ENCODE measurements around the gene SPATA13. TPM values are rescaled to one million over a fixed set of nuclear protein-coding genes. Genes with fewer than 3 reads are reported as not detected.

SPATA13 gene
- total RNA-seq, 1 experiment from 2014 or later, result 14.1 TPM

DNA sequence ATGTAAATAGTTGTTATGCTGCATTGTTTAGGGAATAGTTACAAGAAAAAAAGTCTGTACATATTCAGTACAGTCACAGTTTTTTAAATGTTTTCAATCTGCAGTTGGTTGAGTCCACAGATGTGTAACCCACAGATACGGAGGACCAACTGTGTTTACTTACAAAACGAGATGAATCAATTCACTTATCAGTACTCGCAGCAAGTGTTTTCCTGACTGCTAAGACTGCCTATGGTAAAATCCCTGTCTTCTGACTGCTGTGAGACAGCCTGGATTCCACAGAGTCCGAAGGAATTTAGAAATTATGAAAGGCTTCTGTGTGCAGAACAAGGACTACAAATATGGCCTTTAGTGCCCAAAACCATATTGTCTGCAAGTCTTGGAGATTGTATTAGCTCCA lies 103.1 kb downstream of the SPATA13 start:
- no peaks in the 10 kb centered on the region for H3K79me1 ChIP-seq (ENCODE audit: insufficient read depth, low read depth, low read length, poor library complexity, severe bottlenecking)
- no peak overlapping the region for H3K4me3 Mint-ChIP-seq
- H2AK5ac ChIP-seq (ENCODE audit: insufficient read length, low read length), result no peak overlapping the region
- no peak overlapping the region for H4K8ac ChIP-seq (replicated peaks; ENCODE audit: insufficient read length, low read depth, low read length)
- no peaks in the 10 kb centered on the region for H3K79me2 ChIP-seq (ENCODE audit: insufficient read depth, low read length)
- no peak overlapping the region for H2BK5ac ChIP-seq (ENCODE audit: insufficient read length, low read length)
- H3K23ac ChIP-seq (ENCODE audit: insufficient read length, low read depth, low read length), result no peak overlapping the region
- H3K56ac ChIP-seq (ENCODE audit: insufficient read length, low read depth, low read length), result no peak overlapping the region
- H3K36me3 Mint-ChIP-seq (ENCODE audit: insufficient read depth in 1 of 3, low read depth in 3 of 3), result peaks cover 0 to 2% (median 0%) of the 10 kb centered on the region in 3 experiments; a peak in 2 of 7 replicates
- no peaks in the 10 kb centered on the region for H3K9me3 Mint-ChIP-seq
- H3K4ac ChIP-seq (ENCODE audit: low read depth, low read length), result no peak overlapping the region
- H2BK15ac ChIP-seq (ENCODE audit: low read depth, low read length), result no peak overlapping the region
- H3K23me2 ChIP-seq (ENCODE audit: insufficient read length, low read depth, low read length, poor library complexity, severe bottlenecking), result no peaks in the 10 kb centered on the region
- no peaks in the 10 kb centered on the region for H4K20me1 ChIP-seq (ENCODE audit: control insufficient read depth, insufficient read depth, insufficient read length)
- no peak overlapping the region for H3K4me2 ChIP-seq (ENCODE audit: insufficient read depth, insufficient read length, low read length)
- H3K9ac ChIP-seq (ENCODE audit: extremely low read depth, insufficient read length, low read length), result no peak overlapping the region
- WGBS (ENCODE audit: extremely low coverage, insufficient read length, low lambda C conversion rate), result no CpG with 5 or more reads among the region's 4 CpGs
- no peak overlapping the region for H3K27ac ChIP-seq (ENCODE audit: insufficient read length, low read depth, low read length)
- no peak for DNase-seq
- H2BK120ac ChIP-seq (ENCODE audit: low read depth, low read length, poor library complexity, severe bottlenecking), result no peak overlapping the region
- H3K4me1 Mint-ChIP-seq, result no peaks in the 10 kb centered on the region
- H3K27me3 Mint-ChIP-seq (ENCODE audit: low read depth), result no peaks in the 10 kb centered on the region; the same call in 1 of the 2 replicates
- TF ChIP-seq, protein P1, sequence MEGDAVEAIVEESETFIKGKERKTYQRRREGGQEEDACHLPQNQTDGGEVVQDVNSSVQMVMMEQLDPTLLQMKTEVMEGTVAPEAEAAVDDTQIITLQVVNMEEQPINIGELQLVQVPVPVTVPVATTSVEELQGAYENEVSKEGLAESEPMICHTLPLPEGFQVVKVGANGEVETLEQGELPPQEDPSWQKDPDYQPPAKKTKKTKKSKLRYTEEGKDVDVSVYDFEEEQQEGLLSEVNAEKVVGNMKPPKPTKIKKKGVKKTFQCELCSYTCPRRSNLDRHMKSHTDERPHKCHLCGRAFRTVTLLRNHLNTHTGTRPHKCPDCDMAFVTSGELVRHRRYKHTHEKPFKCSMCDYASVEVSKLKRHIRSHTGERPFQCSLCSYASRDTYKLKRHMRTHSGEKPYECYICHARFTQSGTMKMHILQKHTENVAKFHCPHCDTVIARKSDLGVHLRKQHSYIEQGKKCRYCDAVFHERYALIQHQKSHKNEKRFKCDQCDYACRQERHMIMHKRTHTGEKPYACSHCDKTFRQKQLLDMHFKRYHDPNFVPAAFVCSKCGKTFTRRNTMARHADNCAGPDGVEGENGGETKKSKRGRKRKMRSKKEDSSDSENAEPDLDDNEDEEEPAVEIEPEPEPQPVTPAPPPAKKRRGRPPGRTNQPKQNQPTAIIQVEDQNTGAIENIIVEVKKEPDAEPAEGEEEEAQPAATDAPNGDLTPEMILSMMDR (conservative IDR thresholded peaks at IDR 0.05), result no peak
- H3K27ac Mint-ChIP-seq, result no peak overlapping the region
- no peak overlapping the region for H2BK12ac ChIP-seq (ENCODE audit: insufficient read length, low read depth, low read length)
- H3K27me3 ChIP-seq (ENCODE audit: insufficient read depth, low read length), result no peaks in the 10 kb centered on the region
- no peak overlapping the region for H4K91ac ChIP-seq (ENCODE audit: insufficient read length, low read depth, low read length)
- H3K14ac ChIP-seq (ENCODE audit: insufficient read depth, low read length), result no peak overlapping the region
- H3K18ac ChIP-seq (ENCODE audit: insufficient read length, low read depth, low read length), result no peak overlapping the region
- H2AFZ ChIP-seq (ENCODE audit: low read length), result no peak overlapping the region
- H3K4me1 ChIP-seq (ENCODE audit: insufficient read depth, low read length), result no peaks in the 10 kb centered on the region
- no peak overlapping the region for H3T11ph ChIP-seq (ENCODE audit: low read length)
- H4K5ac ChIP-seq (ENCODE audit: insufficient read length, low read depth, low read length), result no peak overlapping the region
- H3K9me3 ChIP-seq (ENCODE audit: control insufficient read depth, low read depth, low read length), result no peaks in the 10 kb centered on the region
- no peak overlapping the region for H2BK20ac ChIP-seq (ENCODE audit: low read depth, low read length, poor library complexity, severe bottlenecking)

Measured in H9 (cell line).